Vagina (tissue), 2 donors: ENCODE results near the gene FBXO17. TPM values are rescaled to one million over a fixed set of nuclear protein-coding genes. Genes with fewer than 3 reads are reported as not detected.
"Not testable (repeated sequence)": the region's sequence is repeated elsewhere in the genome, so short reads cannot be mapped to it uniquely, and the experiment has no call there.

Experiments used
- DNase-seq, 2 donors: peaks; one replicate each; pipeline ENCODE4 v3.0.0-alpha.2; 2017; ENCODE audit errors: extremely low spot score in 2 of 2
- H3K27ac ChIP-seq: fragments of 200-600 bp; sonication (generic); one replicate; pipeline ENCODE4 v1.5.1; 2019
- H3K27me3 ChIP-seq: fragments of 200-600 bp; sonication (generic); one replicate; pipeline ENCODE4 v1.5.1; 2019
- H3K36me3 ChIP-seq, 2 donors: fragments of 200-600 bp; sonication (generic); one replicate each; pipeline ENCODE4 v1.5.1; 2017 to 2019
- H3K4me1 ChIP-seq: fragments of 200-600 bp; sonication (generic); one replicate; pipeline ENCODE4 v1.5.1; 2019
- H3K4me3 ChIP-seq, 2 donors: fragments of 200-600 bp; sonication (generic); 1 replicate in 1 of 2; 2 replicates in 1 of 2; pipeline ENCODE4 v1.5.1; 2016 to 2019
- H3K9me3 ChIP-seq: fragments of 200-600 bp; sonication (generic); one replicate; pipeline ENCODE4 v1.5.1; 2019
- POLR2A ChIP-seq, 2 donors: fragments of 450-650 bp; IDR thresholded peaks; one replicate each; pipeline ENCODE4 v1.6.1; 2017; ENCODE audit warnings: antibody characterized with exemption in 2 of 2, mild to moderate bottlenecking in 2 of 2, moderate library complexity in 2 of 2
- POLR2AphosphoS5 ChIP-seq, 2 donors: sonication (generic); formaldehyde crosslinking; IDR thresholded peaks; one replicate each; pipeline ENCODE4 v1.9.0; 2017; ENCODE audit warnings: antibody characterized with exemption in 2 of 2, mild to moderate bottlenecking in 2 of 2, low read depth in 1 of 2; ENCODE audit not compliant: insufficient read depth in 1 of 2
- intact Hi-C: fragments of 100-400 bp; cut with DNase I; formaldehyde crosslinking; loops from one replicate; pipeline ENCODE4 v1.15.1; 2023
- total RNA-seq: library from RNA; depleted of rRNA; stranded (reverse); fragments of >200 nt; gene quantifications from one replicate; pipeline ENCODE4 v1.2.3, GENCODE V29; 2016
- TF ChIP-seq, protein P1 (sequence below), 3 experiments: fragments of 450-650 bp in 2 of 3; fragments of 200-600 bp in 1 of 3; sonication (generic) in 1 of 3; IDR thresholded peaks; one replicate each; pipeline ENCODE4 v1.5.1; 2017 to 2019; ENCODE audit warnings: antibody characterized with exemption in 3 of 3, mild to moderate bottlenecking in 2 of 3, moderate library complexity in 2 of 3

Gene FBXO17
- total RNA-seq, 1 donor from 2014 or later: 44.0 TPM

DNA sequence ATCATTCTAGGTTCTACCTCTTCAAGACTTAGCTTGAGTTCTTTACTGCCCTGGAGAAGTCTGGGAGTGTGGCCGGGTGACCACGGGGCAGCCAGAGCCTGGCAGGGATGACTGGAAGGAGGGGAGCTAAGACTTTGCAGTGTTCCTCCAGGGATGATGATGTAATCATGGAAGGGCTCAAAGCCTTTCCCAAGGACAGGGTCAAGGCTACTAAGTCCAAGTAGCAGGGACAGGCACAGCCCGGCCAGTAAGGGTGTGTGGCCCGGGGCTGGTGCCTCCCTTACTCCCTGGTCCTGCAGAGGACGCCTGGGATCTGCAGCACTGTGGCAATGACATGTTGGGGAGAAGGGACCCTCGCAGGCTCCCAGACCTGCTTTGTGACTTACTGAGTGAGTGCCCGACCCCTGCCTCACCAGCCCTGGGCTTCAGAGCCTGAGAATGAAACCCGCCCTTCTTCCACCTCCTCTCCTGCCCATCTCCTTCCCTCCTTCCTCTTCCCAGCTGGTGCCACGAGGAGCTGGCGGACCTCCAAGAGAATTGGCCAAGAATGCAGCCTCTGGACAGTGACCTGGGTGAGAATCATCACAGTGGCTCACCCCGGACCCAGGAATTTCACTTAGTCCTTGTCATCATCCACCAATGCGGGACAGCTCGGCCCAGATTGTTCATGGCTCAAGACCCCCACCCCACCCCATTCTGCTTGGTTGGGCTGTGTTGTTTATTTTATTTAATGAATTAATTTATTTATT lies 15.6 kb upstream of the FBXO17 start:
- Histone ChIP-seq H3K4me1 (no peaks in the 10 kb centered on the region), H3K36me3 (no peaks in the 10 kb centered on the region), H3K27me3 (no peaks in the 10 kb centered on the region), H3K27ac (no peak overlapping the region), H3K9me3 (no peaks in the 10 kb centered on the region), H3K4me3 (no peak overlapping the region)
- intact Hi-C loops: no loop called here
- no peak for DNase-seq
- TF ChIP-seq POLR2A (IDR thresholded peaks at IDR 0.05): no peak
- TF ChIP-seq, protein P1, sequence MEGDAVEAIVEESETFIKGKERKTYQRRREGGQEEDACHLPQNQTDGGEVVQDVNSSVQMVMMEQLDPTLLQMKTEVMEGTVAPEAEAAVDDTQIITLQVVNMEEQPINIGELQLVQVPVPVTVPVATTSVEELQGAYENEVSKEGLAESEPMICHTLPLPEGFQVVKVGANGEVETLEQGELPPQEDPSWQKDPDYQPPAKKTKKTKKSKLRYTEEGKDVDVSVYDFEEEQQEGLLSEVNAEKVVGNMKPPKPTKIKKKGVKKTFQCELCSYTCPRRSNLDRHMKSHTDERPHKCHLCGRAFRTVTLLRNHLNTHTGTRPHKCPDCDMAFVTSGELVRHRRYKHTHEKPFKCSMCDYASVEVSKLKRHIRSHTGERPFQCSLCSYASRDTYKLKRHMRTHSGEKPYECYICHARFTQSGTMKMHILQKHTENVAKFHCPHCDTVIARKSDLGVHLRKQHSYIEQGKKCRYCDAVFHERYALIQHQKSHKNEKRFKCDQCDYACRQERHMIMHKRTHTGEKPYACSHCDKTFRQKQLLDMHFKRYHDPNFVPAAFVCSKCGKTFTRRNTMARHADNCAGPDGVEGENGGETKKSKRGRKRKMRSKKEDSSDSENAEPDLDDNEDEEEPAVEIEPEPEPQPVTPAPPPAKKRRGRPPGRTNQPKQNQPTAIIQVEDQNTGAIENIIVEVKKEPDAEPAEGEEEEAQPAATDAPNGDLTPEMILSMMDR (IDR thresholded peaks at IDR 0.05): no peak

DNA sequence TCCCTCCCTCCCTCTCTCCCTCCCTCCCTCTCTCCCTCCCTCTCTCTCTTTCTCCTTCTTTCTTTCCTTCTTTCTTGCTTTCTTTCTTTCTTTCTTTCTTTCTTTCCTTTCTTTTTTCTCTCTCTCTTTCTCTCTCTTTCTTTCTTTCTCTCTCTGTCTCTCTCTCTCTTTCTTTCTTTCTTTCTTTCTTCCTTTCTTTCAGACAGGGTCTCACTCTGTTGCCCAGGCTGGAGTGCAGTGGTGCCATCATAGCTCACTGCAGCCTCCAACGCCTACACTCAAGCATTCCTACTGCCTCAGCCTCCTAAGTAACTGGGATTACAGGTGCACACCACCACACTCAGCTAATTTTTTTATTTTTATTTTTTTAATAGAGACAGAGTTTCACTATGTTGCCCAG lies 14.1 kb upstream of the FBXO17 start:
- H3K4me1 ChIP-seq, H3K4me3 ChIP-seq, H3K27me3 ChIP-seq, H3K27ac ChIP-seq, H3K36me3 ChIP-seq, intact Hi-C loops, DNase-seq, H3K9me3 ChIP-seq: not testable (repeated sequence)

DNA sequence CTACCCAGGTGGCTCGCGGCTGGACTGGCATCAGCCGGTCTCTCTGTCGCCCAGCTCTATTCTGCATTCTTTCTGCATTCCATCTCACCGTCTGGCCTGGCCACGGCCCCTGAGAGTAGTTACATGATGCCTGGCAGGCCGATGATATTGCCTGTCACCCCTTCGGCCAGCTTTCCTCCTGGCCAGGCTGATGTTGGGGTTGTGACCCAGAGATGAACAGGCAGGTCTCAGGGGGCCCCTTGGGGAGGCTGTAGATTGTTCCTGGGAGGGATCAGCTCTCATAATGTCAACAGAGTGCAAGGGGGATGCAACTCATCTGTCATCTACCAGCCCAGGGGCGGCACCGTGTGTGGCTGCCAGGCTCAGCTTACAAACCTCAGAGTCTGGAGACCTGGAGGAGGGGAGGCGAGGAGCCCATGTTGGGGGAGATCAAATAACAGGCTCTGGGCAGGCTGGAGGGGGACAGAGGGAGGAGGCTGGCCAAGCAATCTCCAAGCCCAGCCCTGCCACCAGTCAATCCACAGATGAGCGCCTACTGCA lies 13.6 kb upstream of the FBXO17 start:
- Histone ChIP-seq H3K27me3 (no peaks in the 10 kb centered on the region), H3K27ac (no peak overlapping the region), H3K4me3 (no peak overlapping the region), H3K36me3 (no peaks in the 10 kb centered on the region), H3K4me1 (no peaks in the 10 kb centered on the region), H3K9me3 (no peaks in the 10 kb centered on the region)
- TF ChIP-seq POLR2A (IDR thresholded peaks at IDR 0.05) (no peak), POLR2AphosphoS5 (IDR thresholded peaks at IDR 0.05; ENCODE audit: insufficient read depth in 1 of 2, low read depth in 1 of 2) (no peak)
- TF ChIP-seq, protein P1 (IDR thresholded peaks at IDR 0.05): no peak
- intact Hi-C loops: no loop called here
- no peak for DNase-seq

DNA sequence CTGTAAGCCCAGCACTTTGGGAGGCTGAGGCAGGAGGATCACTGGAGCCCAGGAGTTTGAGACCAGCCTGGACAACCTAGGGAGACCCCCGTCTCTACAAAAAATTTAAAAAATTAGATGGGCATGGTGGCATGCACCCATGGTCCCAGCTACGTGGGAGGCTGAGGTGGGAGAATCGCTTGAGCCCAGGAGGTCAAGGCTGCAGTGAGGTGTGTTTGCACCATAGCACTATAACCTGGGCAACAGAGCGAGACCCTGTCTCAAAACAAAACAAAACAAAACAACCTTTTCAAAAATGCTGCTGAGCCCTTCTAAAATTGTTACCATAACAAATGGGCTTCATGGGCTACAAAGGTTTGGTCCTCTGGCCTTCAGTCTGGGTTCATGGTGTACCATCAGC lies 13.1 kb upstream of the FBXO17 start:
- DNase-seq, H3K4me3 ChIP-seq, H3K36me3 ChIP-seq, intact Hi-C loops, H3K4me1 ChIP-seq, H3K9me3 ChIP-seq, H3K27ac ChIP-seq, H3K27me3 ChIP-seq: not testable (repeated sequence)

DNA sequence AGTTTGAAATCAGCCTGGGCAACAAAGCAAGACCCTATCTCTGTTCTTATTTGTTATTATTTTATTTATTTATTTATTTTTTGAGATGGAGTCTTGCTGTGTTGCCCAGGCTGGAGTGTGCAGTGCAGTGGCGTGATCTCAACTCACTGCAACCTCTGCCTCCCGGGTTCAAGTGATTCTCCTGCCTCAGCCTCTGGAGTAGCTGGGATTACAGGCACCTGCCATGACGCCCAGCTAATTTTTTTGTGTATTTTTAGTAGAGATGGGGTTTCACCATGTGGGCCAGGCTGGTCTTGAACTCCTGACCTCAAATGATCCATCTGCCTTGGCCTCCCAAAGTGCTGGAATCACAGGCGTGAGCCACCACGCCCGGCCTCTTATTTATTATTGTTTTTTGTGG lies 12.2 kb upstream of the FBXO17 start:
- H3K9me3 ChIP-seq, H3K4me1 ChIP-seq, H3K27me3 ChIP-seq, H3K36me3 ChIP-seq, intact Hi-C loops, H3K27ac ChIP-seq, H3K4me3 ChIP-seq, DNase-seq: not testable (repeated sequence)

DNA sequence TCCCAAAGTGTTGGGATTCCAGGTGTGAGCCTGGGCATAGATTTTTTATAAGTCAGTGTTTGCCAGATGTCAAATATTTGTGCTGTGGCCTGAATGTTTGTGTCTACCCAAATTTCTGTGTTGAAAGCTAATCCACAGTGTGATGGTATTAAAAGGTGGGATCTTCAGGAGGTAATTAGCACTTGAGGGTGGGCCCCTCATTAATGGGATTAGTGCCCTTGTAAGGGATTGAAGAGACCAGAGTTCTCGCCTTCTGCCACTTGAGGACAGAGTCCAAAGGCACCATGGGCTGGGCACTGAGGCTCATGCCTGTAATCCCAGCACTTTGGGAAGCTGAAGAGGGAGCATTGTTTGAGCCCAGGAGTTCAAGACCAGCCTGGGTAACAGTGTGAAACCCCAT lies 9.7 kb upstream of the FBXO17 start:
- intact Hi-C loops: no loop called here
- DNase-seq: no peak
- H3K27me3 ChIP-seq: no peaks in the 10 kb centered on the region
- H3K4me1 ChIP-seq: no peaks in the 10 kb centered on the region
- H3K36me3 ChIP-seq: no peaks in the 10 kb centered on the region
- H3K4me3 ChIP-seq: no peak overlapping the region
- TF ChIP-seq POLR2A (IDR thresholded peaks at IDR 0.05) (no peak), POLR2AphosphoS5 (IDR thresholded peaks at IDR 0.05; ENCODE audit: insufficient read depth in 1 of 2, low read depth in 1 of 2) (no peak)
- TF ChIP-seq, protein P1 (IDR thresholded peaks at IDR 0.05): no peak
- no peaks in the 10 kb centered on the region for H3K9me3 ChIP-seq
- H3K27ac ChIP-seq: no peak overlapping the region
